IMR-90 (cell line): Measurements from ENCODE around the gene ADAMTS9. TPM values are rescaled to one million over a fixed set of nuclear protein-coding genes. Genes with fewer than 3 reads are reported as not detected.

Source experiments
- ATAC-seq: fragments of 200-7000 bp; cut with Tn5 transposase; 2 replicates; pipeline ENCODE4 v1.9.1; 2020; ENCODE audit warnings: low read depth, mild to moderate bottlenecking, moderate library complexity
- BruUV-seq: library from RNA; stranded (reverse); fragments of 400-500 nt; replicated peaks from 2 replicates; lab custom pipeline; 2021; lab: Mats Ljungman, UMichigan
- CTCF ChIA-PET: fragments of 300-600 bp; formaldehyde crosslinking; extraction: SDS; loops from one replicate; lab custom pipeline; 2021; ENCODE audit warnings: antibody characterized with exemption; lab: Yijun Ruan, JAX
- POLR2A ChIA-PET: fragments of 300-600 bp; sonication (Branson Sonifier 250); formaldehyde crosslinking; loops from one replicate; lab custom pipeline; 2022; ENCODE audit warnings: antibody characterized with exemption; ENCODE audit not compliant: unreplicated experiment; lab: Charles Lee
- DNase-seq: peaks from one replicate; pipeline ENCODE4 v3.0.0; 2013
- H2AFZ ChIP-seq: replicated peaks from 2 replicates; pipeline ENCODE3; 2013; ENCODE audit warnings: low read length, mild to moderate bottlenecking; ENCODE audit not compliant: poor library complexity
- H2AK5ac ChIP-seq: 2 replicates; pipeline ENCODE4 v1.6.1; 2013; ENCODE audit warnings: low read depth, low read length, inconsistent platforms
- H2AK9ac ChIP-seq: replicated peaks from 2 replicates; pipeline ENCODE3; 2013; ENCODE audit warnings: mild to moderate bottlenecking, low read depth, low read length, moderate library complexity; ENCODE audit not compliant: poor library complexity
- H2BK120ac ChIP-seq: 2 replicates; pipeline ENCODE4 v1.6.1; 2013; ENCODE audit warnings: low read depth, low read length, inconsistent platforms
- H2BK15ac ChIP-seq: 3 replicates; pipeline ENCODE4 v1.6.1; 2013; ENCODE audit warnings: low read depth, low read length, inconsistent platforms
- H2BK20ac ChIP-seq: 2 replicates; pipeline ENCODE4 v1.6.1; 2013; ENCODE audit warnings: low read depth, mild to moderate bottlenecking, inconsistent platforms, low read length, moderate library complexity
- H2BK5ac ChIP-seq: 2 replicates; pipeline ENCODE4 v1.6.1; 2013; ENCODE audit warnings: mild to moderate bottlenecking, low read depth, low read length, inconsistent platforms; ENCODE audit not compliant: poor library complexity, severe bottlenecking
- H3K14ac ChIP-seq: replicated peaks from 2 replicates; pipeline ENCODE4 v1.6.1; 2013; ENCODE audit warnings: low read depth, low read length, inconsistent platforms
- H3K18ac ChIP-seq: 2 replicates; pipeline ENCODE4 v1.6.1; 2013; ENCODE audit warnings: low read depth, low read length, control low read depth
- H3K23ac ChIP-seq: 2 replicates; pipeline ENCODE4 v1.6.1; 2013; ENCODE audit warnings: low read depth, low read length, inconsistent platforms
- H3K27ac ChIP-seq: 2 replicates; pipeline ENCODE4 v1.5.1; 2013; ENCODE audit warnings: mild to moderate bottlenecking, control low read depth, low read length; ENCODE audit not compliant: insufficient read depth
- H3K27me3 ChIP-seq: 2 replicates; pipeline ENCODE4 v1.6.1; 2013; ENCODE audit warnings: low read length; ENCODE audit not compliant: control insufficient read depth, insufficient read depth
- H3K36me3 ChIP-seq: 2 replicates; pipeline ENCODE4 v1.6.1; 2013; ENCODE audit warnings: low read length, mixed read lengths; ENCODE audit not compliant: control insufficient read depth, insufficient read depth
- H3K4ac ChIP-seq: 2 replicates; pipeline ENCODE4 v1.6.1; 2013; ENCODE audit warnings: low read depth, low read length, inconsistent platforms
- H3K4me1 ChIP-seq: 2 replicates; pipeline ENCODE4 v1.6.1; 2013; ENCODE audit warnings: low read length, mixed read lengths; ENCODE audit not compliant: control insufficient read depth, insufficient read depth
- H3K4me2 ChIP-seq: 2 replicates; pipeline ENCODE4 v1.6.1; 2013; ENCODE audit warnings: low read depth, mild to moderate bottlenecking, control low read depth, low read length, moderate library complexity
- H3K4me3 ChIP-seq: 2 replicates; pipeline ENCODE4 v1.5.1; 2013; ENCODE audit warnings: low read depth, mild to moderate bottlenecking, control low read depth, low read length, moderate library complexity; ENCODE audit not compliant: insufficient read depth
- H3K56ac ChIP-seq: 2 replicates; pipeline ENCODE4 v1.6.1; 2013; ENCODE audit warnings: low read length, inconsistent platforms; ENCODE audit not compliant: insufficient read depth; ENCODE audit errors: extremely low read depth
- H3K79me1 ChIP-seq, 2 experiments: 2 replicates each; pipeline ENCODE4 v1.6.1; 2013; ENCODE audit warnings: low read length in 2 of 2, inconsistent platforms in 1 of 2, low read depth in 1 of 2
- H3K9ac ChIP-seq: 2 replicates; pipeline ENCODE4 v1.6.1; 2013; ENCODE audit warnings: low read depth, low read length, control low read depth
- H3K9me1 ChIP-seq: 2 replicates; pipeline ENCODE4 v1.6.1; 2013; ENCODE audit warnings: low read length, inconsistent platforms; ENCODE audit not compliant: insufficient read depth
- H3K9me3 ChIP-seq: 2 replicates; pipeline ENCODE4 v1.6.1; 2013; ENCODE audit warnings: low read length; ENCODE audit not compliant: control insufficient read depth, insufficient read depth
- H4K20me1 ChIP-seq: 2 replicates; pipeline ENCODE4 v1.6.1; 2013; ENCODE audit warnings: low read length, inconsistent platforms; ENCODE audit not compliant: insufficient read depth
- H4K5ac ChIP-seq: 2 replicates; pipeline ENCODE4 v1.6.1; 2013; ENCODE audit warnings: mild to moderate bottlenecking, low read depth, low read length, control low read depth
- H4K8ac ChIP-seq, 2 experiments: 2 replicates each; pipeline ENCODE4 v1.6.1; 2013; ENCODE audit warnings: low read depth in 2 of 2, low read length in 2 of 2, control low read depth in 1 of 2, inconsistent platforms in 1 of 2
- H4K91ac ChIP-seq: 2 replicates; pipeline ENCODE4 v1.6.1; 2013; ENCODE audit warnings: low read depth, low read length, inconsistent platforms; ENCODE audit not compliant: insufficient read depth
- CEBPB ChIP-seq: IDR thresholded peaks from 2 replicates; pipeline ENCODE4 v1.6.1; 2012; ENCODE audit warnings: low read depth, low read length, improper control_type of control experiment
- CTCF ChIP-seq: conservative IDR thresholded peaks from 2 replicates; pipeline ENCODE4 v1.5.1; 2012; ENCODE audit warnings: mild to moderate bottlenecking, low read depth, low read length, improper control_type of control experiment
- ELK1 ChIP-seq: fragments of 150-350 bp; IDR thresholded peaks from 2 replicates; pipeline ENCODE4 v1.6.1; 2016; ENCODE audit warnings: low read depth, mild to moderate bottlenecking, low read length, moderate library complexity, borderline replicate concordance
- MAFK ChIP-seq: IDR thresholded peaks from 2 replicates; pipeline ENCODE4 v1.6.1; 2012; ENCODE audit warnings: low read depth, low read length, improper control_type of control experiment
- POLR2A ChIP-seq: IDR thresholded peaks from 2 replicates; pipeline ENCODE4 v1.6.1; 2012; ENCODE audit warnings: mild to moderate bottlenecking, low read depth, low read length
- RAD21 ChIP-seq: IDR thresholded peaks from 2 replicates; pipeline ENCODE4 v1.6.1; 2012; ENCODE audit warnings: low read length, improper control_type of control experiment
- RFX5 ChIP-seq: IDR thresholded peaks from 2 replicates; pipeline ENCODE4 v1.8.0; 2012; ENCODE audit warnings: low read depth, mild to moderate bottlenecking, low read length, moderate library complexity
- SMC3 ChIP-seq: fragments of 150-350 bp; IDR thresholded peaks from 2 replicates; pipeline ENCODE4 v1.6.1; 2016; ENCODE audit warnings: low read depth, mild to moderate bottlenecking, antibody characterized with exemption, low read length, moderate library complexity
- WGBS, 2 experiments: methylation state at CpG; one replicate each; pipeline versions ENCODE4 v1.1.5 to v1.1.7; 2013; ENCODE audit warnings: missing lambda C conversion rate in 2 of 2; ENCODE audit not compliant: insufficient read length in 1 of 2; ENCODE audit errors: extremely low coverage in 2 of 2; 5-methylcytosine and 5-hydroxymethylcytosine counted together
- dilution Hi-C: fragments of 300-500 bp; cut with HindIII; formaldehyde crosslinking; loops from one replicate; pipeline ENCODE4 v1.14.3; 2018; ENCODE audit warnings: low sequenced_read_pairs; ENCODE audit not compliant: unreplicated experiment
- in situ Hi-C: fragments of 300-500 bp; cut with MboI; formaldehyde crosslinking; loops from 3 replicates; pipeline ENCODE4 v1.14.3; 2019; ENCODE audit warnings: low sequenced_read_pairs, inconsistent platforms, mixed read lengths
- intact Hi-C: fragments of 100-400 bp; cut with micrococcal nuclease; formaldehyde crosslinking; loops from 2 replicates; pipeline ENCODE4 v1.10.0; 2022
- polyA plus RNA-seq, 3 experiments: library from polyadenylated mRNA; depleted of rRNA; stranded (reverse); fragments of >200 nt; gene quantifications; 2 replicates each; pipeline ENCODE4 v1.2.3, GENCODE V29; 2012; ENCODE audit warnings: low replicate concordance in 1 of 3
- total RNA-seq: library from RNA; depleted of rRNA; stranded (reverse); fragments of >200 nt; gene quantifications from 2 replicates; pipeline ENCODE4 v1.2.3, GENCODE V29; 2012

Gene ADAMTS9
- total and polyA plus RNA-seq, 2 of the 4 experiments (the other 2 are of a cell fraction): 0.55 to 1.1 TPM

GRCh38 chr3:64484289-64484992 is 203.4 kb downstream of the ADAMTS9 start:
- H2BK20ac ChIP-seq: peak overlapping the region; percentile 62
- H3K79me1 ChIP-seq: no peaks in the 10 kb centered on the region
- DNase-seq (peak; percentile 80), ATAC-seq (peak; percentile 100)
- dilution Hi-C loops: no loop called here
- peak overlapping the region in 1 of 2 experiments; percentile 78; a peak in 3 of 4 replicates for H4K8ac ChIP-seq
- peak overlapping the region; percentile 53 for H3K4ac ChIP-seq
- no peak overlapping the region for H2BK5ac ChIP-seq
- 0% methylated on average over 1 of the region's 4 CpGs; no CpG with 5 or more reads in 1 of the 2 experiments for WGBS, 2 experiments
- H3K9me1 ChIP-seq: no peaks in the 10 kb centered on the region; the same call in 1 of the 2 replicates
- peak overlapping the region; percentile 76 for H2BK120ac ChIP-seq
- H3K4me2 ChIP-seq: no peak overlapping the region
- H4K20me1 ChIP-seq: no peaks in the 10 kb centered on the region
- no peaks in the 10 kb centered on the region for H3K36me3 ChIP-seq
- CTCF ChIA-PET: interaction anchor here (0.6 to 1.6 kb wide), 10 partner anchors 20 to 461 kb away, joined by 3 to 5 read pairs (median 3); partner anchors contain the start of gene PSMD6
- H3K9ac ChIP-seq: no peak overlapping the region
- no peak overlapping the region for H3K4me3 ChIP-seq
- H3K56ac ChIP-seq: no peak overlapping the region; the same call in 1 of the 2 replicates
- H4K5ac ChIP-seq: peak overlapping the region; percentile 17; the same call in 1 of the 2 replicates
- intact Hi-C loops: loop anchor here (1.0 to 5.0 kb wide), 5 partner anchors 85 to 454 kb away; no protein-coding TSS in a partner anchor
- POLR2A ChIA-PET: no interaction called here
- peak overlapping the region; percentile 71 for H2BK15ac ChIP-seq
- H2AK9ac ChIP-seq: no peak overlapping the region
- no peaks in the 10 kb centered on the region for H3K4me1 ChIP-seq
- no TSS peak for BruUV-seq
- H2AK5ac ChIP-seq: peak overlapping the region; percentile 6; the same call in 1 of the 2 replicates
- in situ Hi-C loops: loop anchor here (5.0 to 10.0 kb wide), 3 partner anchors 87 to 457 kb away; no protein-coding TSS in a partner anchor
- no peak overlapping the region for H3K23ac ChIP-seq
- H3K9me3 ChIP-seq: no peaks in the 10 kb centered on the region
- H3K14ac ChIP-seq: 0 out of 2 replicates have a peak overlapping the region, but pooled peaks have one; percentile 11
- no peak overlapping the region for H3K27ac ChIP-seq
- H3K18ac ChIP-seq: no peak overlapping the region
- H3K27me3 ChIP-seq: no peaks in the 10 kb centered on the region
- H4K91ac ChIP-seq: peak overlapping the region; percentile 56
- peak overlapping the region; percentile 57 for H2AFZ ChIP-seq
- TF ChIP-seq CTCF (peak; percentile 92), CEBPB (0 out of 2 replicates have a peak, but pooled peaks have one; percentile 3), RAD21 (peak; percentile 99), MAFK (no peak), RFX5 (no peak), ELK1 (no peak), POLR2A (0 out of 2 replicates have a peak, but pooled peaks have one; percentile 34), SMC3 (peak; percentile 97)
